HG03378 (cell line): ENCODE measurements around the gene SART1.
"Not testable (repeated sequence)": the region's sequence is repeated elsewhere in the genome, so short reads cannot be mapped to it uniquely, and the experiment has no call there.

Experiments
- ATAC-seq: cut with Tn5 transposase; IDR thresholded peaks from one replicate; pipeline ENCODE4 v1.9.1; 2021; ENCODE audit warnings: mild to moderate bottlenecking, moderate library complexity; ENCODE audit not compliant: unreplicated experiment

SART1 gene

GRCh38 chr11:66015454-66015881 is 53.9 kb downstream of the SART1 start:
- no peak for ATAC-seq

- no peak for ATAC-seq
These were observed 54.6 kb downstream of the SART1 start for GRCh38 chr11:66015936-66016792.

- ATAC-seq, result no peak
These were observed 55.3 kb downstream of the SART1 start for GRCh38 chr11:66016793-66017177.

GRCh38 chr11:66017321-66017720 is 55.8 kb downstream of the SART1 start:
- no peak for ATAC-seq

GRCh38 chr11:66020212-66020611 is 58.7 kb downstream of the SART1 start:
- no peak for ATAC-seq

- no peak for ATAC-seq
These were observed 59.3 kb downstream of the SART1 start for GRCh38 chr11:66020618-66021357.

- ATAC-seq, result no peak
These were observed 61.1 kb downstream of the SART1 start for GRCh38 chr11:66022401-66023185.

GRCh38 chr11:66023186-66023440 is 61.6 kb downstream of the SART1 start:
- not testable (repeated sequence) for ATAC-seq

- ATAC-seq, result no peak
These were observed 64.5 kb downstream of the SART1 start, which contains the start of gene CATSPER1 for GRCh38 chr11:66026017-66026529. Gene CATSPER1 (minus strand): TSS chr11:66026479. CDS start chr11:66026379, 100 bp downstream.
